PFSK-1 (cell line): ENCODE data around the gene AMDHD2.

Experiments
- FOXP2 ChIP-seq: optimal IDR thresholded peaks from 2 replicates; pipeline ENCODE3; 2011; ENCODE audit warnings: borderline replicate concordance, control low read depth, inconsistent platforms; ENCODE audit not compliant: insufficient read depth; ENCODE audit errors: extremely low read length, extremely low read depth
- POLR2AphosphoS5 ChIP-seq: IDR thresholded peaks from 2 replicates; pipeline ENCODE4 v1.6.1; 2012; ENCODE audit warnings: low read depth, mild to moderate bottlenecking, control low read depth, low read length, moderate library complexity
- SIN3A ChIP-seq: IDR thresholded peaks from 2 replicates; pipeline ENCODE4 v1.6.1; 2012; ENCODE audit warnings: mild to moderate bottlenecking, low read length, moderate library complexity, borderline replicate concordance; ENCODE audit not compliant: insufficient read depth
- TAF1 ChIP-seq: IDR thresholded peaks from 2 replicates; pipeline ENCODE4 v1.6.1; 2012; ENCODE audit warnings: low read length, control low read depth, borderline replicate concordance; ENCODE audit not compliant: insufficient read depth
- TF ChIP-seq, protein P1 (sequence below), 2 experiments: IDR thresholded peaks; 2 replicates each; pipeline versions ENCODE4 v1.6.1 to v1.8.0; 2011 to 2012; ENCODE audit warnings: low read depth in 2 of 2, low read length in 2 of 2, control low read depth in 1 of 2, inconsistent platforms in 1 of 2, mild to moderate bottlenecking in 1 of 2, moderate library complexity in 1 of 2; ENCODE audit not compliant: insufficient read depth in 1 of 2

Gene AMDHD2

DNA sequence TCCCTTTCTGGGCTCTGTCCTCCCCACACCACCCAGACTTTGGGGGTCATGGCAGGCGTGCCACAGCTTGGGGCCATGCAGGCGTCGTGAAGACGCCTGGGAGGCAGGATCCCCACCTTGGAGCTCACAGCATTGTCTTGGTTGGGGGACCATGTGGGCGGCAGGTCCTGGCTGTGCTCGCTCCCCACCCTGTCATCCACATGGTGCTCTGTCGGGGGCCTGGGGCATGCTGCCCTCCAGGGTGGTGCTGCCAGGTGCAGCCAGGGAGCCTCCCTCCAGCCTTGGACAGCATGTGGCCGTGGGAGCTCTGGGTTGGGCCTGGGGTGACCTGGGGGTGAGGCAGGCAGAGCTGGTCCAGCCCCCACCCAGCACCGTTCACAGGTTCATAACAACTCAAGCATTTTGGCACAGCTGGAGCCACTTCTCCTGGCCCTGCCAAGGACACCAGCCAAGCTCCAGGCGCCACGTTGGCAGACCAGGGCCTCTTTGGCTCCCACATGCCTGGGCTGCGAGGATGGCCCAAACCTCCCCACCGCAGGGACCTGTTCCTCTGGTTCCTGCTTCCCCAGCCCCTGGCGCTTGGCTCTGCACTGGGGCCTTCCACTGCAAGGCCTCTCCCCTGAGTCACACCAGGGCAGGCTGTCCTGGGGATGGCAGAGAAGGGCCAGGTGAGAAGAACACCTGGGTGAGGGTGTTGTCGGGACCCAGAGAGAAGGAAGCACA is 21.5 kb upstream of the AMDHD2 start:
- no peak for TF ChIP-seq SIN3A
- no peak for TF ChIP-seq TAF1
- TF ChIP-seq, protein P1, sequence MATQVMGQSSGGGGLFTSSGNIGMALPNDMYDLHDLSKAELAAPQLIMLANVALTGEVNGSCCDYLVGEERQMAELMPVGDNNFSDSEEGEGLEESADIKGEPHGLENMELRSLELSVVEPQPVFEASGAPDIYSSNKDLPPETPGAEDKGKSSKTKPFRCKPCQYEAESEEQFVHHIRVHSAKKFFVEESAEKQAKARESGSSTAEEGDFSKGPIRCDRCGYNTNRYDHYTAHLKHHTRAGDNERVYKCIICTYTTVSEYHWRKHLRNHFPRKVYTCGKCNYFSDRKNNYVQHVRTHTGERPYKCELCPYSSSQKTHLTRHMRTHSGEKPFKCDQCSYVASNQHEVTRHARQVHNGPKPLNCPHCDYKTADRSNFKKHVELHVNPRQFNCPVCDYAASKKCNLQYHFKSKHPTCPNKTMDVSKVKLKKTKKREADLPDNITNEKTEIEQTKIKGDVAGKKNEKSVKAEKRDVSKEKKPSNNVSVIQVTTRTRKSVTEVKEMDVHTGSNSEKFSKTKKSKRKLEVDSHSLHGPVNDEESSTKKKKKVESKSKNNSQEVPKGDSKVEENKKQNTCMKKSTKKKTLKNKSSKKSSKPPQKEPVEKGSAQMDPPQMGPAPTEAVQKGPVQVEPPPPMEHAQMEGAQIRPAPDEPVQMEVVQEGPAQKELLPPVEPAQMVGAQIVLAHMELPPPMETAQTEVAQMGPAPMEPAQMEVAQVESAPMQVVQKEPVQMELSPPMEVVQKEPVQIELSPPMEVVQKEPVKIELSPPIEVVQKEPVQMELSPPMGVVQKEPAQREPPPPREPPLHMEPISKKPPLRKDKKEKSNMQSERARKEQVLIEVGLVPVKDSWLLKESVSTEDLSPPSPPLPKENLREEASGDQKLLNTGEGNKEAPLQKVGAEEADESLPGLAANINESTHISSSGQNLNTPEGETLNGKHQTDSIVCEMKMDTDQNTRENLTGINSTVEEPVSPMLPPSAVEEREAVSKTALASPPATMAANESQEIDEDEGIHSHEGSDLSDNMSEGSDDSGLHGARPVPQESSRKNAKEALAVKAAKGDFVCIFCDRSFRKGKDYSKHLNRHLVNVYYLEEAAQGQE (IDR thresholded peaks at IDR 0.05; ENCODE audit: insufficient read depth in 1 of 2, low read depth in 2 of 2, low read length in 2 of 2), result no peak
- no peak for TF ChIP-seq POLR2AphosphoS5
- no peak for TF ChIP-seq FOXP2

GRCh38 chr16:2499454-2499853 is 20.7 kb upstream of the AMDHD2 start:
- TF ChIP-seq, protein P1 (IDR thresholded peaks at IDR 0.05; ENCODE audit: insufficient read depth in 1 of 2, low read depth in 2 of 2, low read length in 2 of 2), result no peak
- TF ChIP-seq POLR2AphosphoS5 (no peak), FOXP2 (no peak), TAF1 (no peak), SIN3A (no peak)

DNA sequence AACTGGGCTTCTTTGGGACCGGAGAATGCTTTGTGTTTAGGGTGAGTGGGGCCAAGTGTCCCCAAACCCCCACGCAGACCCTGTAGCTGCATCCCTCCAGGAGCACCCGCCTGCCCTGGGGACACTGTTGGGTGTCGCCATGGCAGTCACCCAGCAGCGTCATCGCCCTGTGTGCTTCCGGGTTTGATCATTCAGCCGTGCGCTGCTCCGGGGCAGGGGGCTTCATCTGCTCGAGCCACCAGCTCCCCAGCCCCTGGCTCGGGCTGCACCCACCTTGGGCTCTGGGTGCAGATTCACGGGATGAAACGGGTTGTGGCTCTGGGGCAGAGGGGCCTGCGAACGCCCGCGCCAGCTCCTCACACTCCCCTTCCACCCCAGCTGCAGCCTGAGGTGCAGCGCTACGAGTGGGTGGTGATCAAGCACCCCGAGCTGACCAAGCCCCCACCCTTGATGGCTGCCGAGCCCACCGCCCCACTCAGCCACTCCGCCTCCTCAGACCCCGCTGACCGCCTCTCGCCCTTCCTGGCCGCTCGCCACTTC is 20.2 kb upstream of the AMDHD2 start:
- TF ChIP-seq POLR2AphosphoS5 (no peak), FOXP2 (no peak), SIN3A (no peak), TAF1 (no peak)
- TF ChIP-seq, protein P1 (IDR thresholded peaks at IDR 0.05; ENCODE audit: insufficient read depth in 1 of 2, low read depth in 2 of 2, low read length in 2 of 2), result no peak

DNA sequence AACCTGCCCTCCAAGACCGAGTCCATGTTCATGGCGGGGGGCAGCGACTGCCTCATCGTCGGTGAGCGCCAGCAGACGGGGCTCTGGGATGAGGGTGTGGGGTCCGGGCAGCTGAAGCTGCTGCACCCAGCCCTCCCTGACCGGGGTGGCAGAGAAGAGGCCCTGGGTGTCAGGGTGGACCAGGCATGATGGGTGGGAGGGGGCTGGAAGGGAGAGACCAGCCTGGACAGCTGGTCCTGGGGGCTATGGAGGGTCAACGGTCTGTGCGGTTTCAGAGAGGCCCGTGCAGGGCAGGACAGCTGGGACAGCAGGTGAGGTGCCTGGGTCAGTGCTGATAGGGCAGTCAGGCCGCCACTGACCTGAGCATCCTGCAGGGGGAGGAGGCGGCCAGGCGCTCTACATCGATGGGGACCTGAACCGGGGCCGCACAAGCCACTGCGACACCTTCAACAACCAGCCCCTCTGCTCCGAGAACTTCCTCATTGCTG is 19.7 kb upstream of the AMDHD2 start:
- TF ChIP-seq, protein P1 (IDR thresholded peaks at IDR 0.05; ENCODE audit: insufficient read depth in 1 of 2, low read depth in 2 of 2, low read length in 2 of 2), result no peak
